CMK (cell line): ENCODE results near the gene NDUFAF8.

ENCODE experiments used
- DNase-seq: peaks from one replicate; pipeline ENCODE4 v3.0.0-alpha.2; 2010; ENCODE audit warnings: low read depth

The NDUFAF8 gene

DNA sequence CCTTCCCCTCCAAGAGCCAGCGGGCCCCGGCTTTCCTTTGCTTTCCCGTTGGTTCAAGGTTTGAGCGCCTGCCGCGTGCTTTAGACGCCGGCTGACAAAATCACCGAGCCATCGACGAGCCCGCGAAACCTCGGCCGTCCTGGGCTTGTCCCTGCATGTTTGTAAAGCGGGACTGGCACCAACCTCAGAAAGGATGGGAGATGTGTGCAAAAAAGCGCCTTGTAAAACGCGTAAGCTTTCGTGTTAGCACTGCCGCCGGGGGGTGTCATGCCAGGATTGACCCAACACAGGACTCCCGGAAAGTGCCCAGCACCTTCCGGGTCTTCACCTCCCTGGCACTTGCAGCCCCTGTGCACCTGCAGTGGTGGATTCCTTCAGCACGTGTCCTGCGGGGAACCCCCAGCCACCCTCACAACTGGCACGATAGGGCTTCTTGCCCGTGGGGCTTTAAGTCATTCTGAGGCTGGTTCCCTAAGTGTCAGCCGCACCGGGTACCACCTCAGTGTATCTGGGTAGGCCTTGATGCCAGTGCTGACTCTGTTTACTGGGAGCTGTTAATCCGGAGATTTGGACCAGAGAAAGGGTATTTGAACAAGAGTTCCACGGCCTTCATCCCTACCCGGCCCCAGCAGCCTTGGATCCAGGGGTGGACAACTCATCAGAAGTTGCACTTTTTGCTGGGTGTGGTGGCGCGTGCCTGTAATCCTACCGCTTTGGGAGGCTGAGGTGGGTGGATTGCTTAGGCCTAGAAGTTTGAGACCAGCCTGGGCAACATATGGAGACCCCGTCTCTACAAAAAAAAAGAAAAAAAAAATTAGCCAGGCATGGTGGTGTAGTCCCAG, 817 bp downstream of the NDUFAF8 start:
- no peak for DNase-seq

GRCh38 chr17:81240761-81241160, 1.6 kb downstream of the NDUFAF8 start:
- no peak for DNase-seq

- no peak for DNase-seq
Measured at GRCh38 chr17:81241203-81241602, 2.1 kb downstream of the NDUFAF8 start.

DNA sequence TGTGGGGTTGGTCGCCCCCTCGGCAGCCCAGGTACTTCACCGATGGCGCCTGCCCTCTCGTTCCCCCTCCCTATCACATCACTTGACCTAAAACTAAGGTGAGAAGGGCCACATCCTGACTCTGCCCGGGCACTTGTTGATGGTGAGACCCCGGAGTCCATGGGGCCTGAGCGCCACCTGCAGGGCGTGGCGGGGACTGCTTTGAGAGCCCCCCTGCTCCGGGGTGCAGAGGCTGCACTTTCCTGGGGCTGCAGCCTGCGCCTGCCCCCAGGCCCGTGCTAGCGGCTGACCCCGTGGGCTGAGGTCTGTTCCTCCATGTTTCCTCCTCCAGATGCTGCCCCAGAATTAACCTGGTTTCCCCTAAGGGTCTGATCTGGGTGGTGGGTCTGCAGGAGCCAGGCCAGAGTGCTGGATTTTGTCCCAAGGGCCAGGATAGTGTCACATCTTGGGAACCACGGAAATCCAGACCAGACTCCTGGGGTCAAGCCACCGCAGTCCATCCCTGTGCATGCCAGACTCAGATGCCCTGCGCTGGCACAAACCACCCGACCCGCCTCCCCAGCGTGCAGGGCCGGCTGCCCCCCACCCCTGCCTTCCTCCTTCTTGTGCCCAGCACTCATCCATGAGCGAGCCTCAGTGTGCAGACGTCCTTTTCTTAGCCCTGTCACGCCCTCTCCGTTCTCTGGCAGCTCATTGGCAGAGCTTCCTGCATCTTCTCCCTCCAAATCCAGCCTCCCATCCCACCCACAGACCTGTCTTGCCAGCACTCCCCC, 2.7 kb downstream of the NDUFAF8 start:
- no peak for DNase-seq

DNA sequence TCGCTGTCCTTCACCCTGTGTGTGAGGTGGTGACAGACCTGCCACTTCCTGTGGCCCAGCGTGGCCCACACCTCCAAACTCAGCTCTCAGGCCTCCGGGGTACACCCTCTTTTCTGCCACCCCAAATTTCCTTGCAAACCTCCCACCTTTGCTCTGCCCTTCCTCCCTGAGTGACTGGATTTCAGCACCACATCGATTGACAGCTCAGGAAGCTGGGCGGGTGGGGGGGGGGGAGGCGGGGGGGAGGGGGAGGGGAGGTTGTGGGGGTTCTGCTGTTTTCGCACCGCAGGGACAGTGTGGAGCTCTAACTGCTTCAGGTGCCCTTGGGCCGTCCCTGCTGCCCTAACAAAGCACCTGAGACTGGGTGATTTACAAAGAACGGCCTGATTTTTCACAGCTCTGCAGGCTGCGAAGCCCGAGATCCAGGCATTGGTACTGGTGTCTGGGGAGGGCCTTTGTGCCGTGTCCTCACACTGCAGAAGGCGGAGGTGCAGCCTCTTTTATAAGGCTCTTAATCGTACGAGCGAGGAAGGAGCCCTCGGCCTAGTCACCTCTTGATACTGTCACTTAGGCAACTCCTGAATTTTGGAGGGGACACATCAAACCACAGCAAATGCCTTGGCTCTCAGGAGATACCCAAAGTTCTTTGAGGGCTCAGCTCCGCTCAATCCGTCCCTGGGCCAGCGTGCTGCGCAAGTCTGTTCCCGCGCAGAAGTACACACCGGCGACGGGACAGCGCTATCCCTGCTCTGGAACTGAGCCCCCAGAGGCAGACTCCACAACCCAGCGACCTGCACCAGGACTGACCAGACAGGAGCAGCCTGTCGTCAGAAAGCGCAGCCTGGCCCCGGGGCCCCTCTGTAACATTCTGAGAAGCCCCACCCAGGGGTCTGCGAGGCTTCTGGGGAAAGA, 3.6 kb downstream of the NDUFAF8 start:
- DNase-seq, result no peak

- DNase-seq, result no peak
Measured at GRCh38 chr17:81243333-81243664, 4.2 kb downstream of the NDUFAF8 start.

DNA sequence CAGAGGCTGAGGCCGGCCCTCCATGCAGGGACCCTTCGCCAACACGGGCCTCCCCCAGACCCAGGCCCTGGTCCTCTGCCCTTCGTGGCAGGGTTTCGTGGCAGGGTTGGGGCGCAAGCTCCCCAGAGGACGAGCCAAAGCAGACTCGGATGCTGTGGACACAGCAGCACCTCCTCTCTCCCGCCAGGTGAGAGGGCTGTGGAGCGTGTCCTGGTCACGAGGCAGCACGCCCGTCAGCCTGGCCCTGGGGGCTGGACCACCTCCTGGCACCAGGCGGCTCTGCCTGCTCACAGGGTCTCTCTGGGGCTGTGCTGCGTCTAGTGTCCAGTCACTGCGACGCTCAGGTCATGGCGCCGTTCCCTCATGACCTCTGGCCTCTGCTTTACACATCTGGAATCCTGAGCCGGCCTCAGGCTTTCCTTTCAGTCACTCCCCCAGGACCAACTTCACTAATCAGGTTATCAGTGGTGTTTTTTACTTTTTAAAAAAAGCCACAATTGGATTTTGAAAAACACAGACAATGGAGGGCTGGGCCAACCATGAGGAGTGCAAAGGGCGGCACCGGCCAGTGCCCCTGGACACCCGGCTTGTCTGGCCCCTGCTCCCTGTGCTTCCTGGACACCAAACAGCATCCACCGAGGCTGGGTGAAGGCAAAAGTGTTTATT, 5.4 kb downstream of the NDUFAF8 start:
- DNase-seq, result no peak

DNA sequence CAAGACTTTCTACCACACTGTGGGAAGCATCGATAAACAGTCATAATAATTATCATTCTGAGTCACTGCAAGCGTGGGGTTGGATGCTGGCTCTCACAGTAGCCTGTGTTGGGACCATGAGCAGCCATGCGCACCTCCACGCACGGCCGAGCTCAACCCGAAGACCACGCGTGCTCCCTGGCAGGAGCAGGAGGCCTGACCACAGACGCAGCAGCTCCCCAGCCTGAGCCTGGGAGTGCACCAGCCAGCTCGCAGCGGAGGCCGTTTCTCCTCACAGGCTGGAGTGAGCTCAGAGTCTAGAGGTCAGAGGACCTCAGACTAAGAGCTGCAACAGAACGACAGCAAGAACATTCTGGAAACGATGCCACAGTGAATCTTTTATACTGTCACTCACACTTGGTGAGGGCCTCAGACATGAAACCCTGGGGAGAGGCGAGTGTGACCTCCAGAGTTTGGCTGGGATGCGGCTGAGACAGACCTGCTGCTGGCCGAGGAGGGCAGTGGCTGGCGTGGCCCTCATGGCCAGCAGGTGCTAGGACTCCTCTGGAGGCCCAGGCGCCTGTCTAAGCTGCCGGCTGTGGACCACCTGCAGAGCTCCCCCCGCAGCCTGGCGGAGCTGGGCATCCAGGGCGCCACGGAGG, 6.0 kb downstream of the NDUFAF8 start:
- DNase-seq, result no peak

GRCh38 chr17:81245665-81246342, 6.7 kb downstream of the NDUFAF8 start:
- no peak for DNase-seq

DNA sequence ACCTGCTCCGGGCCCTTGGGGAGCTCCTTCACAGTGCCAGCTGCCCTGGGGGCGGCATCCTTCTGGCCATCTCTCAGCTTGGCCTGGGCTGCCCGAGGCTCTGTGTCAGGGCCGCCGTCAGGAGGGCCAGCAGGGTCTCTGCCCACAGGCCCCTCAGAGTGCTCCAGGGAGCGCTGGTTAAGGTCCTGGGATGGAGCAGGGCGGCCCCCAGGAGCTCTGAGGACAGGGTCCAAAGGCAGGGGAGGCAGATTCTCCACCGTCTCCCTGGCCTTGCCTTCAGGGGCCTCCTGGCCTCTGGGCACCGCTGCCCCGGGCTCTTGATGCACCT, 7.2 kb downstream of the NDUFAF8 start:
- no peak for DNase-seq

- DNase-seq, result no peak
Measured at GRCh38 chr17:81246679-81247338, 7.7 kb downstream of the NDUFAF8 start.

- no peak for DNase-seq
Measured at GRCh38 chr17:81247339-81247990, 8.3 kb downstream of the NDUFAF8 start.

- DNase-seq, result no peak
Measured at GRCh38 chr17:81248649-81249048, 9.5 kb downstream of the NDUFAF8 start.

- no peak for DNase-seq
Measured at GRCh38 chr17:81249223-81250040, 10.3 kb downstream of the NDUFAF8 start.

DNA sequence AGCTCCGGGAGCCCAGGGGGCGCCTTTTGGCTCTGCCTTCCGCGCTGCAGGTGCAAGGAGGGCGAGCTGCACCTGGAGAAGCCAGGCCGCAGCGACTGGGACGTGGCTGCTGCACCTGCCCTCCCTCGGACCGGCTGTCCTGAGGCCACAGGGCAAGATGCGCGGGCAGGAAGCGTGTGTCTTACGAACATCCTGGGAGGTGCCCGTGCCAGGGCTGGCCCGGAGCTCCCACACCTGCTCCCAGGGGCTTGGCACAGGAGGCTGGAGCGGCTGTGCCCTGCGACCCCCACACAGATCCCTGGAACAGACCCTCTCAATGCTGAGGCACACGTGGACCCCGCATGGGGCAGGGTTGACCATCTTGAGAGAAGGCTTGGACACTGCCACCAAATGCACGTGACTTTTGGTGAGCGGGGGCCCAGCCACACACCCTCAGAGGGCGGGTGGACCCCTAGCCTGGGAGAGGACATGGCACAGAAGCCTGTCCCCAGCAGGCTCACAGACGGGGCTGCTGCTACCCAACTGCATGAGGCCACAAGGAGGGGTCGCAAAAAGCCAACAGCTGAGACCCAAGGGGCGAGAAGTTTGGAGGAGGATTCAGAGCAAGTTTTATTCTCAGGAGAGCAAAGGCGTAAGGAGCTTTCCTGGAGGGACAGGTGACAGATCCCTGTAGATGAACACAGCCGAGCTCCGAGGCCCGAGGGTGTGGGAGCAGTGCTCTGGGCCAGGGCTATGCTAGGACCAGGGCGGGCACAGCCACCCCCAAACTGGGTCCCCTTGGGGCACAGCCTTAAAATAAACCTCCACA, 11.4 kb downstream of the NDUFAF8 start:
- no peak for DNase-seq

GRCh38 chr17:81251094-81251708, 12.1 kb downstream of the NDUFAF8 start:
- DNase-seq, result no peak

- no peak for DNase-seq
Measured at GRCh38 chr17:81251709-81252301, 12.7 kb downstream of the NDUFAF8 start.
